DMS 273 (cell line): ENCODE data around the gene TMEFF2.
"Not testable (repeated sequence)": the region's sequence is repeated elsewhere in the genome, so short reads cannot be mapped to it uniquely, and the experiment has no call there.

Experiments used
- DNase-seq: peaks from one replicate; lab custom pipeline; 2025; ENCODE audit not compliant: unreplicated experiment; lab: John Stamatoyannopoulos, UW

Gene TMEFF2

DNA sequence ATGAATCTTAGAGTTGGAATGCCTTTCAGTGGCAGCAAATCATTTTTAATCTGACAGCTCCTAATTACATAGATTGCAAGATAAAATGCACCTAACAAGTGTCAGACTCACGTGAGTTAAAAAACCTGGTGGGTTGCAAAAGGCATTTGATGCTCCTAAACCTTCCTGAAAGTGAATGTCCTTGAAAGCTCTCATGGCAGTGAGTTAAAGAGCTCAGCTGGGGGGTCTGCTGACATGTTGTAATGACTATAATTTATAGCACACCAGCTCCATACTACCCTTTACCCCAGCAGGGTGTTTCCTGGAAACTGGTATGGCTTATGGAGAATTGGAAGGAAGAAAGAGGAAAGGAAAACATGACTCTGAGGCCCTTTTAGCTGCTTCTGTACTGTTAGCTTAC, 256.0 kb downstream of the TMEFF2 start:
- DNase-seq: peak; percentile 10

GRCh38 chr2:191936882-191937405, 257.8 kb downstream of the TMEFF2 start:
- no peak for DNase-seq

GRCh38 chr2:191935247-191935646, 259.5 kb downstream of the TMEFF2 start:
- DNase-seq: peak; percentile 99

DNA sequence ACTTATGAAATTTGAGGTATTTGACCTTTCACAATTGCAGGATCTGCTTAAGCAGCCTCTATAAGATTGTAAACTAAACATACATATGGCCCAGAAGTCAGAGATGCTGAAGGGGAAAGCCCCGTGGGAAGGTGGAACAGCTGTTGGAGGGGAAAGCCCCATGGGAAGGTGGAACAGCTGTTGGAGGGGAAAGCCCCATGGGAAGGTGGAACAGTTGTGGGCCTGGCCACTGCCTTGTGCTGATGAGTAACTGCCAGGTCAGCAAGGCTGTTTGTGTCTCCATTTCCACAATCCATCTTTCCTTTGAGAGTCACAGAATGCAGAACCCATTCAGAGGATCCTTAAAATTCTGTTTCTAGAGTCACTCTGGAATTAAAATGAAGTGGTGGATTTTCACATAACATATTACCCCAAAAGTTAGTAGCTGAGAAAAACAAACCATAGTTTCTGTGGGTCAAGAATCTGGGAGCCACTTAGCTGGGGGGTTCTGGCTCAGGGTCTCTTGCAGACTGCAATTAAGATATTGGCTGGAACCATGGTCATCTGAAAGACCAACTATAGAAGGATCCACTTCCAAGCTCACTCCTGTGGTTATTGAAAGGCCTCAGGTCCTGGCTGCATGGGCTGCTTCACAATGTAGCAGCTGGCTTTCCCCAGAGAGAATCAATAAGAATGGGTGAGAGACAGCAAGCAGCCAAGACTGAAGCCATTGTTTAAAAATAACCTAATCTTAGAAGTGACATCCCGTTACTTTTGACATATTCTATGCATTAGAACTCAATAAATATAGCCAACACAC, 261.2 kb downstream of the TMEFF2 start:
- DNase-seq: peak; percentile 87

- no peak for DNase-seq
These were observed 262.4 kb downstream of the TMEFF2 start for GRCh38 chr2:191932286-191932685.

GRCh38 chr2:191931329-191931728, 263.4 kb downstream of the TMEFF2 start:
- DNase-seq: no peak

- DNase-seq: no peak
These were observed 264.5 kb downstream of the TMEFF2 start for GRCh38 chr2:191930205-191930604.

DNA sequence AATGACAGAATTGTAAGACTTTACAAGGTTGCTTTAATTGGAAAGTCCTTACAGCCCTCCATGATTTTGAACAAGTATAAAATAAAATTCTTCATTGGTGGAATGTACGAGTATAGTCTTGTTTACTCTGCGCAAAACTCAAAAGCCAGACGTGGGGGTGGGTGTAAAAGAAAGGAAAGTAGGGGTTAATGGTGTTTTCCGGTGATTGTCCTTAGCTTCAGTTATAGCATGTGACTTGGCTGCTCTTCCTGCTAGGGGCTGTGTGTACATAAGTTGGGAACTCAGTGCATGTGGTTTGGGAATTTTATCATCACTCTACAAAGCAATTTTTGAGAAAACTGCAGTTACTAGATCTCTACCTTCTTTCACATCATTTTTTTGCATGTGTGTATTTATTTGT, 265.4 kb downstream of the TMEFF2 start:
- no peak for DNase-seq

DNA sequence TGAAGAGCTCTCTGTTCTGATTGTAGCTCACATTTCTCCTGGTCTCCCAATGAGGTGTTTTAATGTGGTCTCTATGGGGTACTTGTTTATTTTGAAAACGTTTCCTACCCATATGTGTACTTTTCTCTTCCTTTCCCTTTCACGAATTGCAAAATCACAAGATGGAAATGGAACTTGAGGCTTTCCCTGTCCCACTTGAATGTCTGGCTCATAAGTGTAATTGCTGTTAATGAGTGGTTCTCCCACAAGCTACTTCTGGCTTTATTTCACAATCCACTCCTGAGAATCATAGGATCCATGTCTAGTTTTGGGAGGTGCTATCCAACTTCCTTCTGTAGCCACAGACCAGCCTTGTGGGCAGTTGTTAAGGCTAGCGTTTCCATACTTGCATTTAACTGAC, 266.7 kb downstream of the TMEFF2 start:
- DNase-seq: peak; percentile 60

- DNase-seq: peak; percentile 80
These were observed 267.3 kb downstream of the TMEFF2 start for GRCh38 chr2:191927319-191927867.

DNA sequence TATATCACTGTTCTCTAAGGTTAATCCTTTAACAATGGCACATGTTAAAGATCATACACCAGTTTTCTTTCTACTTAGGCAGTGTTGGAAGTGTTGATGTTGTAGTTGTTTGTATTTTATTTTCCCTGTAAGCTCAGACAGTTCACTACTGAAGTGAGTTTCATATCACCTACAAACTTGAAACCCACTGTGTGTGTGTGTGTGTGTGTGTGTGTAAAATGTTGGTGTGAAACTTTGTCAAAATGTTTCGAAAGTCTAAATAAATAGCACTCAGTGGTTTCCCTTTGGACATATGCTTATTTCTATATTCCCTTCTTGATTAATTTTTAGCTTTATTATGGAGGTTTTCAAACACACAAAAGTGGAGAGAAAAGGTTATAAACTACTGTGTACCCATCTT, 268.1 kb downstream of the TMEFF2 start:
- no peak for DNase-seq

DNA sequence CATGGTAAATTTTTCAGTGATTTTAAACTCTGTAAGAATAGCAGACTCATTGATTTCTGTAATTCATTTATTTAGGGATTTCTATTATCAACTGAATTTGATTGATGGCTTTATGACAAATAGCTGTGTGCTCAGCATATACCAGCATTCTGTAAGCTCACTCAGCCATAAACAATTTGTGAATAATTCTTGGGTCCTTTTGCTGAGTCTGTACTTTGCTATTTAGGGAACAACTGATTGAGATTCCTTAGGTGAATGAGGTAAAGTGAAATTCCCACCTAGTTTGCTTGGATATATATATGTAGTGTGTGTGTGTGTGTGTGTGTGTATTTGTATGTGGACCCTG, 271.1 kb downstream of the TMEFF2 start:
- no peak for DNase-seq

DNA sequence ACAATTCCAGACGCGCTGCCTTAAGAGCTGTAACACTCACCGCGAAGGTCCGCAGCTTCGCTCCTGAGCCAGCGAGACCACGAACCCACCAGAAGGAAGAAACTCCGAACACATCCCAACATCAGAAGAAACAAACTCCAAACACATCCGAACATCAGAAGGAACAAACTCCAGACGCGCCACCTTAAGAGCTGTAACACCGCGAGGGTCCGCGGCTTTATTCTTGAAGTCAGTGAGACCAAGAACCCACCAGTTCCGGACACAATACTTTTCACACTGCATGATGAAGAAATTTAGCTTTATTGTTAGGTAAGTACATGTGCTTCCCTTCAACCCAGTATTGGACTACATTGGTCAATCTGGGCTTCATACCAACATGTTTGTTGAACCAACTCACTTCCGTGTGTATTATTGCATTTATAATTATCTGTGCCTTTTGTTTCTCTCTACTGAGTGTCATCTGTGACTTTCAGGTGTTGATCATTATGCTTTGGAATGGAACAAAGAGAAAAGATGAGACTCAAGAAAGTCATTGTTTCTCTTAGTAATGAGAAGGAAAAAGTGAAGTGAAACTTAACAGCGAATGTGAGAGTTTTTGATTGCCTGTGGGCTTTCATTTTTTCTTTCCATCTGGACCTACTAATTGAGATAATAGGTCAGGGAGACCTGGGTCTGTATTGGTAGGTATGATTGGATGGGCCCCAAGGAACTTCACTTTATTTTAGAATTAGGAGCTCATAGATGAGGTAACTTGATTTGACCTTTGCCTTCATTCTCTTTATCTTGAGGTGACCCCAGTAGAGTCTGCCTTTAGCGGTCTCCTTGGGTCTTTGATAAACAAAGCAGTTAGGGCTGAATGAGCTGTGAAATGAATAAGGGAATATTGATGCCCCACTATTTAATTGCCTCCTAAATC, 271.7 kb downstream of the TMEFF2 start:
- no peak for DNase-seq

DNA sequence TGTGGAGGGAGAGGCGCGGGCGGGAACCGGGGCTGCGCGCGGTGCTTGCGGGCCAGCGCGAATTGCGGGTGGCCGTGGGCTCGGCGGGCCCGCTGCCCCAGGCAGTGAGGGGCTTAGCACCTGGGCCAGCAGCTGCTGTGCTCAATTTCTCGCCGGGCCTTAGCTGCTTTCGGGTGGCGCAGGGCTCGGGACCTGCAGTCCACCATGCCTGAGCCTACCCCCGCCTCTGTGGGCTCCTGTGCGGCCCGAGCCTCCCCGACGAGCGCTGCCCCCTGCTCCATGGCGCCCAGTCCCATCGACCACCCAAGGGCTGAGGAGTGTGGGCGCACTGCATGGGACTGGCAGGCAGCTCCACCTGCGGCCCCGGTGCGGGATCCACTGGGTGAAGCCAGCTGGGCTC, 273.1 kb downstream of the TMEFF2 start:
- DNase-seq: not testable (repeated sequence)

DNA sequence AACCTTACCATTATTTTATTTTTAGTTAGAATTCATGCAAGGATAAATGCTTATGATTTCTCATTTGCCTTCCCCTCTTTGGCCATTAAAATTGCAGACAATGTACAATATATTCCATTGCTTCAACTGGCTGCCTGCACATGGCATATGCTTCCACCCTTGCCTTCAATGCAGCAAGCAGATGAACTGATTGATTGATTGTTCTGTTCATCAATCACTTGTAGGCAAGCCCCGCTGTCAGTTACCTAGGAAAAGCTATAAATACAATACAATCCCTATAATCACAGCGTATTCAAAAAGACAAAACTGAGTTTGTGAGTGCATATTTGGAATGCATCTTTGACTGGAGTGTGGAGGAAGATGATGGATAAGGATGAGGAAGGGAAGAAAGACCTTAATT, 274.2 kb downstream of the TMEFF2 start:
- no peak for DNase-seq

DNA sequence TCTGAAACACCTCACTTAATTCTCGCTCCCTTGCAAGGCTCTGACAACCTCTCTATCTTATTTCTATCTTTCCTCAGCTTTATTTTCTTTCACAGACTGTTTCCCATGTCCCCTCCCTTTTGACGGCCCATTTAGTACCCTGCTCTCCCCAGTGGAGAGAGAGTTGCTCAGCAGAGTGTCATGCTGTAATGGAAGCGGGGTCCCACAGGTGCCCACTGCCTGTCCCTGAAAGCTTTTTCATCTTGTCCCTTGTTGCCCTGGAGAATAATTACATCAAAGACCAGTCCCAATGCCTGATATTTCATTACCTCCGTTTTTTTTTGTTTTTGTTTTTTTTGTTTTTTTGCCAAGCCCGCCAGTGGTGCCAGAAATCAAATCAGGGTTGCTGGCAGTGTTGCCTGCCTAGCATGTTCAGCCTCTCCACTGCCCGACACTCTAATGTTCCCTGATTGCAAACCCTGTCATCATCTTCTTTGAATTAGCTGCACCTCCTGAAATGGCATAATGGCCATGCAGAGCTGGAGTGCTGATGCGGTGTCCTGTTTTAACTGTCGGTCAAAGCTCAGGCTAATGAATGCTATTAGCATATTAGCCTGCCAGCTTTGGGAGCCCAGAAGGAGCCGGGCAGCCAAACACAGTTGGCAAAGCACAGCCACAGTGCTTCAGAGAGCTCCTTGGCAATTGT, 276.6 kb downstream of the TMEFF2 start:
- peak; percentile 16 for DNase-seq

GRCh38 chr2:191917430-191917881, 277.3 kb downstream of the TMEFF2 start:
- no peak for DNase-seq

DNA sequence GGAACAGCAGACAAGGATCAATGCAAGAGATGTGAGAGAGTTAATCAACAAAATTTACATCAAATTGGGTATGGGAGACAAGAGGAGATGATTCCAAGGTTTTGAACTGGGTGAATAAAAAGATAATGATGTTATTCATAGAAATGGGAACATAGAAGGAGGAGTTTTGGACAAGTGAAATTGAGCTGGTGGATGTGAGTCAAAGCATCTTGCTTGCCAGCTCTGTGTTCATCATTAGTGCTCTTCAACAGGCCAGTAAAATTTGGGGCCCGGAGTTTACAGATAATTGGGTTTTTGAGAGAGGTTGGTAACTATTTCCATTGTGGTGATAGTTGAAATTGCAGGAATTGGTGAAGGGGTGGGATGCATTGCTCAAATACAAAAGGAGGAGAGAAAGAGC, 277.9 kb downstream of the TMEFF2 start:
- DNase-seq: no peak

DNA sequence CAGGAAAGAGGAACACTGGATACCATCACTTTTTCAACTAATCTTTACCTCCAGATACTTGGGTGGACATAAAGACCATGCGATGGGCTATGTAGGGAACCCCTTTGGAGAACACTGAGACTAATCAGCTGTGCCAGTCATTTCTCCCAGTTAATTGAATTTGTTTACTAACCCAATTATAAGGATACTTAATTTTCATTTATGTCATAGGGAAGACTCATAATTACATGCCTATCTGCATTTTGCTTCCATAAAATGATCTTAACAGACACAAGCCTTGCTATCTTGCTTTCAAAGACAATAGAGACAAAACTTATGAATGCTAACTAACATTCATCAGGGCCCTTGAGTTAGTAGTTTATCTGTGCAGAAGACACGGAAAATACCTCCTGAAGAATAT, 279.0 kb downstream of the TMEFF2 start:
- DNase-seq: no peak

GRCh38 chr2:191913796-191914195, 280.9 kb downstream of the TMEFF2 start:
- DNase-seq: no peak

DNA sequence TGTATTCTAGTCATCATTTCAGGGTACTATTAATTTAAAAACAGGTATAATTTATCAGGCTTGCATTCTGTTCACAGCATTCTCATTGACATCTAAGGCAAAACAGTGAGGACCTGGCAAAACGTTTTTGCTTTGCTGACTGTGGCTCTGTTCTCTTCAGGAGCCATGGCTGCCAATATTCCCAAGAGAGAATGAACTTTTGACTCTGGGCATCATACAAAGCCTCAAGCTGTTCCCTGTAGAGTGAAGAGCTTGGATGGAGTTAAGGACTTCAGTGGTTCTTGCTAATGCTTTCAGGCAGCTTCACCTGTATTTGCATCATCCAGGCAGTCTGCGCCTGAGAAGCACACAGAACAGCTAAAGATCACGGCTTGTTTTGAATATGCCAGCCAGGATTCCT, 282.0 kb downstream of the TMEFF2 start:
- DNase-seq: no peak
